Parathyroid adenoma (tissue), 2 donors: ENCODE data around the gene RAD9A.
A peak's percentile ranks its signal among the peaks of the same experiment; 100 is the strongest.

Experiments
- H2AFZ ChIP-seq: fragments of 300-600 bp; sonication (generic); one replicate; pipeline ENCODE4 v1.7.0; 2017; ENCODE audit warnings: antibody characterized with exemption, mild to moderate bottlenecking
- H3K27ac ChIP-seq: fragments of 300-600 bp; sonication (generic); one replicate; pipeline ENCODE4 v1.7.0; 2017
- H3K27me3 ChIP-seq: fragments of 300-600 bp; sonication (generic); one replicate; pipeline ENCODE4 v1.7.0; 2017; ENCODE audit warnings: low read length; ENCODE audit not compliant: control insufficient read depth, insufficient read depth
- H3K36me3 ChIP-seq: fragments of 300-600 bp; sonication (generic); one replicate; pipeline ENCODE4 v1.7.0; 2017; ENCODE audit warnings: low read length; ENCODE audit not compliant: control insufficient read depth, insufficient read depth
- H3K4me1 ChIP-seq: fragments of 300-600 bp; sonication (generic); one replicate; pipeline ENCODE4 v1.7.0; 2017; ENCODE audit warnings: control low read depth
- H3K4me2 ChIP-seq: fragments of 300-600 bp; sonication (generic); one replicate; pipeline ENCODE4 v1.7.0; 2017; ENCODE audit warnings: low read length
- H3K4me3 ChIP-seq: fragments of 300-600 bp; sonication (generic); one replicate; pipeline ENCODE4 v1.7.0; 2017; ENCODE audit warnings: low read depth, low read length
- H3K79me2 ChIP-seq: fragments of 300-600 bp; sonication (generic); one replicate; pipeline ENCODE4 v1.7.0; 2017; ENCODE audit warnings: control low read depth
- H3K9ac ChIP-seq: fragments of 300-600 bp; sonication (generic); one replicate; pipeline ENCODE4 v1.7.0; 2017; ENCODE audit warnings: mild to moderate bottlenecking
- H3K9me3 ChIP-seq: fragments of 300-600 bp; sonication (generic); one replicate; pipeline ENCODE4 v1.7.0; 2017; ENCODE audit warnings: low read length; ENCODE audit not compliant: control insufficient read depth
- CTCF ChIP-seq: fragments of 300-600 bp; sonication (generic); IDR thresholded peaks from one replicate; pipeline ENCODE4 v1.7.0; 2017; ENCODE audit warnings: antibody characterized with exemption, mild to moderate bottlenecking
- donor health status: primary hyperparathyroidism.

The RAD9A gene

GRCh38 chr11:67391304-67392182, at the start of gene RAD9A:
RAD9A (plus strand) TSS chr11:67391986; CDS start chr11:67392045, 59 bp downstream.
- H2AFZ ChIP-seq = peak within 1 kb of the TSS; percentile 88
- peak within 1 kb of the TSS; percentile 64 for H3K27ac ChIP-seq
- H3K4me3 ChIP-seq = peak within 1 kb of the TSS; percentile 81
- H3K9me3 ChIP-seq = no peaks in the 10 kb centered on the region
- H3K36me3 ChIP-seq = no peaks in the 10 kb centered on the region
- no peaks in the 10 kb centered on the region for H3K27me3 ChIP-seq
- H3K9ac ChIP-seq = peak within 1 kb of the TSS; percentile 28
- no peak for TF ChIP-seq CTCF
- H3K79me2 ChIP-seq = no peaks in the 10 kb centered on the region
- H3K4me1 ChIP-seq = no peaks in the 10 kb centered on the region
- peak within 1 kb of the TSS; percentile 85 for H3K4me2 ChIP-seq

GRCh38 chr11:67344264-67344663, 47.5 kb upstream of the RAD9A start:
- H3K9me3 ChIP-seq = no peaks in the 10 kb centered on the region
- H3K4me2 ChIP-seq = no peak overlapping the region
- H2AFZ ChIP-seq = no peak overlapping the region
- H3K27ac ChIP-seq = no peak overlapping the region
- H3K9ac ChIP-seq = no peak overlapping the region
- TF ChIP-seq CTCF = no peak
- H3K4me3 ChIP-seq = no peak overlapping the region
- no peaks in the 10 kb centered on the region for H3K4me1 ChIP-seq
- no peaks in the 10 kb centered on the region for H3K27me3 ChIP-seq
- H3K36me3 ChIP-seq = no peaks in the 10 kb centered on the region
- H3K79me2 ChIP-seq = no peaks in the 10 kb centered on the region

GRCh38 chr11:67345247-67345919, 46.4 kb upstream of the RAD9A start:
- TF ChIP-seq CTCF = no peak
- no peak overlapping the region for H2AFZ ChIP-seq
- H3K9me3 ChIP-seq = no peaks in the 10 kb centered on the region
- no peak overlapping the region for H3K27ac ChIP-seq
- no peak overlapping the region for H3K9ac ChIP-seq
- no peaks in the 10 kb centered on the region for H3K36me3 ChIP-seq
- H3K27me3 ChIP-seq = no peaks in the 10 kb centered on the region
- H3K4me1 ChIP-seq = no peaks in the 10 kb centered on the region
- no peak overlapping the region for H3K4me3 ChIP-seq
- no peak overlapping the region for H3K4me2 ChIP-seq
- H3K79me2 ChIP-seq = no peaks in the 10 kb centered on the region

- Histone ChIP-seq H3K4me2 (no peak overlapping the region), H3K27me3 (no peaks in the 10 kb centered on the region), H2AFZ (no peak overlapping the region), H3K9ac (no peak overlapping the region), H3K9me3 (no peaks in the 10 kb centered on the region), H3K79me2 (no peaks in the 10 kb centered on the region), H3K4me1 (no peaks in the 10 kb centered on the region), H3K27ac (no peak overlapping the region), H3K4me3 (no peak overlapping the region), H3K36me3 (no peaks in the 10 kb centered on the region)
- peak; percentile 50 for TF ChIP-seq CTCF
Observed at GRCh38 chr11:67345920-67346819, 45.6 kb upstream of the RAD9A start.
